ENCODE results near the gene SETBP1.

SETBP1 gene

DNA sequence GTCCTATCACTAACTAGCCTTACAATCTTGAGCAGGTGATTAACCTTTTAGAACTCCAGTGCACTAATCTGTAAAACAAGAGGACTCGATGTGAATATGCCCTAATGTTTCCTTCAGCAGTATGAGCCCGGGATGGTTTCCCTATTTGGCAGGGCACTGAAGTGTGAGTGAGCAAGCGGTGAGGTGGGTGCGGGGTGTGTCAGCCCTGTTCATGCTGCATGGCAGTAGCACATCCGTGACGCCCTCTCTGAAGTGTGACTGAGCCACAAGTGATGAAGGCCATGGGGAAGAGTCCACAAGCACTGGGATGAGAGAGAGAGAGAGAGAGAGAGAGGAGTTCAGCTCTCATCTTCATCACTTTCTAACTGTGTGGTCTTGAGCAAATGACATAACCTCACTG is 168.7 kb downstream of the SETBP1 start:
- no peak for DNase-seq

DNA sequence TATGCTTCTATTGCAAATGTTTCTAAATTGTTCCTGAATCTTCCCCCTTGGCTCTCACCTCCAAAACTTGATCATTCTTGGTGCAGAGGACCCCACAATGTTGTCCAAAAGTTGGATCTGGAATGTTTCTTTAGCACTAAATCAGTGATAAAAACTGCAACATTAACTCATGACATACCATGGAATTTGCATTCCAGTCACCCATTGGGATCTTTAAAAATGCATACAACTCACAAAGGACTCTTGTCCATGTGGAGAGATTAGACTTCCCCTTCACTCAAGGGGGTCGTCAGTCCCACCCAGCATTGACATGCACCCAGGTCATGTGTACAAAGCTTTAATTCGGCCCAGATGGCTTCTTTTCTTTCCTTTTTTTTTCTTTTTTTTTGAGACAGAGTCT is 169.3 kb downstream of the SETBP1 start:
- DNase-seq, result no peak

DNA sequence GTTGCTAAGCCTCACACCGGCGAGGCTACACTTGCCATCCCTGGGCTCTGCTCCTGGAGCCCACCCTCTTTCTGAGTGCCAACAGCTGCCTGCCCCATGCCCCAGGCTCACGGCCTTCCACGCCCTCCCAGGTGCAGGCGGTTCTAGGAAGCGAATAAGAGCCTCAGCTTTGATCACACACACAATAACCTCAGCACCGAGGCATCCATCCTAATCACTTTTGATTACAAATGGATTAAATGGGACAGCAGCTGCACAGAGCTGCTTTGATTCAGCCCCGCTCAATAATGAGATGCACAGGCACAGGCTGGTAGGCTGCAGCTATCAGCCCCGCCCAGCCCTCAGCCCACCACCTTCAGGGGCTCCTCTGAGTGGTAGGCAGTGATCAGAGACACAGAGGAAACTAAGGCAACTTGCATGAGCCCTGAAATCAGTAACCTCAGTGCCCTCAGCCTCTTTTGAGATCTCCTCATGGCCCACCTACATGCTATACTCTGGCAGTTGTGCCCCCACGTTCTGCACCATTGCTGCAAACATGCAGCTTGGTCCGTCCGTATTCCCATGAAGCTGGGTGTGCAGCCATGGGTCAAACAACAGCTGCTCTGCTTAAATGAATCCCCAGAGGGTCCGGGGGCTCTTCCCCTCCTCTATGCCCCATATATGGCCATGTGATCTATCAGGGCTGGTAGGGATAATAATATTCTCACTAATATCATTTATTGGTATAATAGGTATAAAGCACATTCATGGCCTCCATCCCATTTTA is 171.4 kb downstream of the SETBP1 start:
- DNase-seq, result no peak

DNA sequence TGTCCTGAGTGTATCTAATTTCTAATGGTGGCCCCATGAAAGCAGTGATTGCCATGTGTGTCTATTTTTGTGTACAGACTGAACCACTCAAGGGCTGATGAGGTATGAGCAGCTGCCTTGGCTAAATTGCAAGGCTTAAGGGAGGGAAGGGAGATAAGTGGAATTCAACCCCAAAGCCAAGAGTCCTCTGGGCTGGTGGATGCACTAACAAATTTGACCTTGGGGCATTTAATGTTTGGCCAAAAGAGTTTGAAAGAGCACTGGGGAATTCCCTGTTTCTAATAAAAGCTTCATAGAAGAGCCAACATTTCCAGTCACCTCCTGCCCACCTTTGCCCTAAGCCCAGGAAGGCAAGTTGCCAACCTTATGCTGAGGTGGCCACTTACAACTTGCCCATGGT is 172.1 kb downstream of the SETBP1 start:
- no peak for DNase-seq

DNA sequence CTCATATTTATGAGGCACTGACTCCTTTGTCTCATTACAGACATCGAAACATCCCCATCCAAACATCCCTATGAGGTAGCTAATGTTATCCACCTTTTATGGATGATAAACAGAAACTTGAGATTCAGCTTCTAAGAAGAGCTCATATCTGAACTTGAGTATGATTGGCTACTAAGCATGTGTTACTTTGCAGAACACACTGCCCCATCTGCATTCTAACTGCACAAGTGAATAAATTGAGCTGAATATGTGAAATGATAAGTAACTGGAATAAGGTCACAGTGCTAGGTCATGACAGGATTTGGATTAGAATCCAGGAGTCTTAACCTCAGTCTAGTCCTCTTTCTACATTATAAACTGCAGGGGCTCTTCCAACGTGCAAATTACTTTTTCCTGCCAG is 172.7 kb downstream of the SETBP1 start:
- no peak for DNase-seq

DNA sequence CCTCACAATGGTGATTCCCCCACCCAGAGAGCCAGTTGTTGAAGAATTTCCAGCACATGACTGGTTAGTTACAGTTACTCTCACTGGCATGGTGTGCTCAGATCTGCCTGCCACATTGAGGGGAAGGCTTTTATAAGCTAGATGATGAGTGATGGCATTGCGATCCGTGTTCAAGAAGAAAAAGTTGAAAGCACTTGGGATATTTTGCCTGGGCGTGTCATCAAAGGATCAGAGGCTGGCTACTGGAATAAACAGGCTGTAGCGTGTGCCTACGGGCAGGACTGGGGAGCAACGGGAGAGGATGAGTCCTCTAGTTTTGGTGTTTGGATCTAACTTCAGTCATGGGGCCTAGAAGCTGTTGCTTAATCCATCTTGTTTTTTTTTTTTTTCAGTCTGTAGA is 175.0 kb downstream of the SETBP1 start:
- no peak for DNase-seq

DNA sequence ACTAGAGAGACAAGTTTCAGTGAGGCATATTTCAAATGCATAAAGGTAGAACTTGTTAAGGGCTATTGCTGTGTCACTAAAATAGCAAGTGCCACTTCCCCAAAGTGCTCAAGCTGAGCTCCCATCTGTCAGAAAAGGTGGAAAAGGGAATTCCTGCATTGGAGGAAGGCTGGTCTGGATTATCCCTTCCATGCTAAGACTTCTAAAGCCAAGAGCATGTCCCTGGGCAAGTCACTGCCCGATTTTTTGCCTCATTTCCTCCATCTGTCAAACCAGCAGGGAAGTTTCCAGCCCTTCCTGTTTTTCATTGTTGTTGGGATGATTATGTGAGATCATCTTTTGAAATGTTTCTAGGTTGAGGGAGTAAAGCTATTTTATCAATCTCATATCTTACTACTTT is 175.5 kb downstream of the SETBP1 start:
- DNase-seq, result no peak

DNA sequence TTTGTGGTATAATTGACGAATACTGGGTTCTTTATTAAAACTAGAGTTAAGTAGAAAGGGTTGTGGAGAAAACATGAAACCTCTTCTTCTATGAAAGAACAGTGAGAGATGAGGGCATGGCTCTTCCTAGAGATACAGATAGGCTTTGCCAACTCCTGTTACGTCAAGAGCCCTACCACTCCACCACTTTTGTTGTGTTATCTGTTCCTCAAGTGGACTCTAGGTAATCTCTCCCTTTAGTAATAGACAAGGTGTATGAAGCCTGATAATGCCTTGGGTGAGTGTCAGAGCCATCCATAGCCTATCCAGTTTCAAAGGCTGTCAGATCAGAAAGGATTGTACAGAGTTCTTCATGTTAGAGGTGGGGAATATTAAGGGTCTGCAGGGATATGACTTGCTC is 176.4 kb downstream of the SETBP1 start:
- DNase-seq, result no peak

DNA sequence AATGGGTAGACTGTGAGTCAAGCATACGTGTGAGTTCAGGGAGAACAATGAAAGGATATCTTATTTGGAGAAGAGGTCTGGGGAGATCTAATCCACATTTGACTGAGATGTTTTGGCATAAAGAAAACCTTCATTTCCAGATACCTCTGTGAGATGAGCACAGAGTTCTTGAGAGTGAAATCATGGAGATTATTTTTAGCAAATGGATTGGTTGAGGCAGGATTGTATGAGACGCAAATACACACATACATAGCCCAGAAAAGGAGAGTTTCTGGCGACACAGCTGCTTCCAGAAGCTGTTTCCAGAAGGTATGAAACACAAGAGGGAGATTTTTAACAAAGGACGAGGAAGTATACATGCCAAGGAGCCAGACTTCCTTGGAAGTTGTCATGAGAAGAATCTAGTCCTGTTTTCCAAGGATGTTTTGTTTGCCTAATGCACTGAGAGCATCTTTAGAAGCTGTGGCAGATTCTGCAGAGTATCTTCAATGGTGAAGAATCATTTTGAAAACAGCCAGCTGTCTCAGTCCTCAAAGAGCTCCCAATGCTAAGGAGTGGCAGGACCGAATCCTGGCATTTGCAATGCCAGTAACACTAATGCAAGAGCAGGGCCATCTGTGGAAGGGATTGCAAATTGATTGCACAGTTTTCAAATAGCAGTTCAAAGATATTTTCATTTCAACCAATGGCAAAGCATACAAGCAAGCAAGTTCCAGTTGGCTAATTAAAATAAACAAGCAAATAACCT is 177.2 kb downstream of the SETBP1 start:
- no peak for DNase-seq

DNA sequence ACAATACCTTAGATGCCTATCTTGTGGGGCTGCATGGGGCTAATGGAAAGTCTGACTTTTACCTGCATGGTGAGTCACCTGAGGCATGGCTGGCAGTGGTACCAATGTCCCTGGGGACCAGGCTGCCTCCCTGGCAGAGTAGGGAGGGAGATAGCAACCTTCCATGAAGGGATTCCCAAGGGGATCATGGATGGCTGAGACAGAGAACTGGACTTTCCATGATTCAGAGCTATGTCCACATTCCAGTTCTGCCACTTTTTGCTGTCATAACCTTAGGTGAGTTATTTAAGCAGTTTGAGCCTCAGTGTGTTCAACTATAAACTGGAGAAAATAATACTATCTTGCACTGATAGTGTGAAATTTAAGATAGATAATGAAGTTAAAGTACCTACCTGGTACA is 178.6 kb downstream of the SETBP1 start:
- no peak for DNase-seq

DNA sequence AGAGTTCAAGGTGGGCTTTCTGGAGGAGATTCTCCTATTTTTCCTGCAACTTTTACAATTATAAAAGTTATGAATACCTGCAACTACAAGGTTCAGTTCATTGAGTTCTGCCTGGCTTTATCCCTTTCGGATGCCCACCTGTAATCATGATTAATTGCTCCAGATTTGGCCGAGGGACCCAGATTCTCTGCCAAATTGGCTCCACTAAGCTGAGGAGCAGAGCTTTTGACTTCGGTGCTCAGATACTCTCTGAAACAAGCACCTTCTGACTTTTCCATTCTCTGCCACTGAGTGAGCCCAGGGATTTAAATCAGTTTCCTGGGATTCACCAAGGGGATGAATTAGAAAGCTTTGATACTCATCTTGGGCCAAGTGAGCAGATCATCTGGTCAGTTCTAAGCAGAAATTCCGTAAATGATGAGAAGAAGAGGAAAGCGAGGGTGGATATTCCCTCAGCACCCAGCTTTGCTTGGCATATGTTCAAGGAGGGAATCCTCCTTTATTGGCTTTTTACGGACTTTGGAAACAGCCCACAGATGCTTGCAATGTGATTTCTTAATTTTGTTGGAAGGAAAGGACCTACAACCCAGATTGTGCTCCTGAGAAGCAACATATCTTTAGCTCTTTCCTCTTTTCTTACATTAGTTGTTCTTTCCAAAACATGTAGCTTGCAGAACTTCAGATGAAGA is 179.2 kb downstream of the SETBP1 start:
- no peak for DNase-seq

DNA sequence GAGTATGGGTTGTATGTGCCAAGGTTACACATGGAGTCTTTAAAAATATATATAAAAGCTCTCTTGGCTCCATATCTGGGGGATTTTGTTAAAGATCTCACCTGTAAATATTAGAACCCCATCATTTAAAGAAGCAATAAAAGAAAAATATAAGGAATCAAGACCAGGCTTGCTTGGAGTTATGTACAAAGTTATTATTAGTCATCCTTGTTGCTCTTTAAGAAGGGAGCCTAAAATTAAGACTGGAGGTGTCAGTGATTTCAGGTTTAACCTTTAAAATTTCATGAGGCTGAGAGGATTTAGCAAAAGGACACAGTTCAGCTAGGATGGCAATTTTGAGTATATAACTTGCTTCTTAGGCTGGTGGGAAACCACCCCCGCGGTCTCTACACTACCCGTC is 181.4 kb downstream of the SETBP1 start:
- no peak for DNase-seq

DNA sequence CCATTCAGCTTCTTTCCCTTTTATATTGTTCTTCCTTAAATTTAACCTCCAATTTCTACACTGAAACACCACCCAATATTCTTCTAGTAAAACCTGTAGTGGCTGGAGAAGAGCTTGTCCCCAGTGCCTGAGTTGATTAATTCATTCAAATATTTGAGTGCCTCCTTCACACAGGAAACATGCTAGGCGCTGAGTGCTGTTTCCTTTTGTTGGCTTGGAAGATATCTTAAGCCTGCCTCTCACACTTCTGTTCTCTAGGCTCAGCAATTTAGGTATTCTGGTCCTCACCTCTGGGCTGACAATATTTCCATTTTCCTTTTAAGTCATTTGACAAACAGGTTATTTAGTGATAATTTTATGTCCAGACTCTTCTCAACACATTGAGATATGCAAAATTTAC is 185.4 kb downstream of the SETBP1 start:
- no peak for DNase-seq

DNA sequence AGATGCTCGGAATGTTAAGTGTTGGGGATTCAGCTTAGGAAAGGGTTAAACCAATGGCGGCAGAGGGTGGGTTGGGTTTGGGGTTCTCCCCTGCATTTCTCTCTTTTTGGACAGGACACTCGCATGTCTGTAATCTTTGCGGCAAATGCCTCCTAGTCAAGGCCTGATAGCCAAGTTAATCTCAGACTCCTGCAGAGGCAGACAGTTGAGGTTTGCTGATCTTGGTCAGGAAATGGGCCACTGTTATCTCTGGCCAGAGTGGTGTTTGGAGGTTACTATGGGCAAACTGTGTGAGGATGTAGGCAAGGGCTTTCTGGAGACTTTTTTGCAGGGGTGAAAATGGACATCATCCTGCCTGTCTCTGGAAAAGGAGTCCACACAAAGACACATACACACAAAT is 188.8 kb downstream of the SETBP1 start:
- no peak for DNase-seq

DNA sequence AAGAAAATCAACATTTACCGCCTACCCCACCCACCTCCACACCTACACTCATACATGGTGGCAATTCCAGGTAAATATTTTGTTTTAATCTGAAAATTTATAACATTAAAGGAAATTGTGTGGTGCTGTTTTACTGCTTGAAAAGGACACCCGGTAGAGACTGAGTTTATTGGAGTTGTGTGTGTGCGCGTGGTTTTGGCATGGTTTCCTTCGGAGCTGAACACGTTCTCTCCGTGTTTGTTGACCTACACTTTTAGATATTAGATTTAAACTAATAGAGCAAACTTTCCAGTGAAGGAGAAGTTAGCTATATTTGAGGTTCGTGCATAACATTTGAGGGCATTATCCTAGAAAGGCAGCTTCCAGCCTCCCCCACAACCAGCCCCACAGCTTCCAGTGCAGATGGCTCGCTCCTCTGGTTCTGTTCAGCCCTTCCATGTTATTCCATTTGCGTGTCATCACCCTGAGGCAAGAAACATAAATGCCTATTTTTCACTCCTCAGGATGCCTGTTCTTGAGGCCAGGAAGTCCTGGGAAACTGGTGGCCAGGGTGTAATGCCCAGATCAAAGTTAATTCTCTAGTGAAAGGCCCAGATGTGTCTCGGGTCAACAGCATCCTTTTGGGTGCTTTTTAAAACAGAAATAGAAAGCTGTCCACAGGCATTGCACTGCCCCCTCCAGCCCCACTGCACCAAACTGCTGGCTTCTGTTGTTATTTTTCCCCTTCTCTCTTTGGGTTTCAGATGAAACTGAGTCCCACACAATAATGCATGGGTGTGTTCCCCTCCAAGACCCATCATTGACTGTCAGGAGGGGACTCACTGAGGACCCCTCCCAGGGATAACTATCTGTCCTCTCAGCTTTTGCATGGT is 190.2 kb downstream of the SETBP1 start:
- no peak for DNase-seq

DNA sequence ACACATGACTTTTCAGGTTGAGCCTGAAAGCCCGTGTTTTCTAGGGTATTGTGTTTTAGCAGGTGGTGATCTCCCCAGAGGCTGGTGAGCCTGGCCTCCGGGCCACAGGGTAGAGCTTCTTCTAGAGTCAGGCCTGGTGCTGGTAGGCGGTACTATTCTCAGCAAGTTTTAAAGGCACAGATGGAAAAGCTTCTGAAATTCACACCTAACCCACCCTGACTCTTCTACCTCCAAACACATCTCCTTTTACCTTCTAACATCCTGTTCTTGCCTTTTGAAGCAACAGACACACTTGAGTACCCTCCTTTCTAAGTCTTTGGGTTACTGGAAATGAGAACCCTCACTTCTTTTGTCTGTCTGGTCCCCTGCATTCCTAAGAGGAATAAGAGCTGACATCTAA is 191.1 kb downstream of the SETBP1 start:
- no peak for DNase-seq

DNA sequence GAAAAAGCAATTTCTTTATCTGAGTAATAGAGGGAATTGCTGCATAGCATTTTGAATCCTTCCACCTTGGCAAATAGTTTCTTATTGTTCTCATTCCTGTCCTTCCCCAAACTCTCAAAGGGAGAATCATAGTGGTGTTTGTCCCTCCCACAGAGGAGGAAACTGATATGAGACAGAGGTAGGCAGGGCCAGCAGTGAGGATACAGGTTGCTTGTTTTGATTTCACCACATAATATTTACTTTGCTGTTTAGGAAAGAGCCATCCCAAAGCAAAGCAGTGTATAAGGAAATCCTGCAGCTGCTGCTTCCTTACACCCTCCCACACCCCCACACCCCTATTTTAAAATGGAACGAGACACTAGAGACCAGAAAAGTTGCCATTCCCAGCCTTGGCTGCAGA is 195.3 kb downstream of the SETBP1 start:
- DNase-seq, result no peak

DNA sequence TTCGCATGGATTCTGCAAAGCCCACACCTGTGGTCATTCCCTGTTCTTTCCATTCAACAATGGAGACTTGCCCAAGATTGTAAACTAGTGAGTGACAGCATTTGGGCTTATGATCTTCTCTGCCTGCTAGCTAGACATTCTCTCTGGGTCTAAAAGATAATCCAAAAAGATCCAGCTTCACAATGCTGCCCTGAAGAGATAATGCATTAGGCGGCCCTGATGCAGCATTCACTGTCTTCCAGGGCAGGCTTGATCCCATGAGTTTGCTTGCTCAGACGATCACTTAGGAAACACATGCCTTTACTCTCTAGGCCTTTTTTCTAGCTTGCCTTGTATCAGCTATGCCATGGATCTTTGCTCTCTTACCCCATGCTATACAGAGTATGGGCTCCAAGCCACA is 196.1 kb downstream of the SETBP1 start:
- no peak for DNase-seq

DNA sequence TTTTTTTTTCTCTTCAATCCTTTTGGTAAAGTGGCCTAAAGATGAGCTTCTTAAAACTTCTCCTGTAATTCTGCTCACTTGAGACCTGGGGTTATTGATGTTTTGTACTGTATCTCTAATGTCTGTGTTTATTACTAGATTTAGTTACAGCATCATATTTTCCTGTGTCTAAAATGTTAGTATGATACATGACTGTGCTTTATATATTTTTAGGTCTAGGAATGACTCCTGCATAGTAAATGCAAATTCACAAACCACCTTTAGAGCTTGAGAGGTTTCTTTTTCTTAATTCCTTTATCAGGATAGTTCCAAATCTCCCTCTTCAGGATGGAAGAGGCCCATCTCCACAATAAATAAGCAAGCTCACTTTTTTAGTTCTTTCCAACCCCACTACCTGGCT is 197.6 kb downstream of the SETBP1 start:
- no peak for DNase-seq

DNA sequence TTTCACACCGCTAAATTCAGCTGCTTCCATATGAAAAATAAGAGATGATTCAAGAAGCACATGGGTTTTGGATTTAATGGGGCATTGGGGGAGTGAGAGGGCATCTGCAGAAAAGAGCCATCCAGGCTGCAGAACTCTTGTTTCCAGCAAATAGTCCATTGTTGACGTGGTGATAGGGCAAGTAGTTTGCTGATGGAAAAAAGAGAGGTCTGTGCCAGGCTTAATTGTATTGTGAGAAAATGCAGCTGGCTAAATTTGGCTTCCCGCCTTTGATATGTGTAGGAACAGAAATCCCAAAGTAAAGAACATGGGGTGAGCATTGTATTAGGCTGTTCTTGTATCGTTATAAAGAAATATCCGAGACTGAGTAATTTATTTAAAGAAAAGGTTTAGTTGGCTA is 199.5 kb downstream of the SETBP1 start:
- no peak for DNase-seq

DNA sequence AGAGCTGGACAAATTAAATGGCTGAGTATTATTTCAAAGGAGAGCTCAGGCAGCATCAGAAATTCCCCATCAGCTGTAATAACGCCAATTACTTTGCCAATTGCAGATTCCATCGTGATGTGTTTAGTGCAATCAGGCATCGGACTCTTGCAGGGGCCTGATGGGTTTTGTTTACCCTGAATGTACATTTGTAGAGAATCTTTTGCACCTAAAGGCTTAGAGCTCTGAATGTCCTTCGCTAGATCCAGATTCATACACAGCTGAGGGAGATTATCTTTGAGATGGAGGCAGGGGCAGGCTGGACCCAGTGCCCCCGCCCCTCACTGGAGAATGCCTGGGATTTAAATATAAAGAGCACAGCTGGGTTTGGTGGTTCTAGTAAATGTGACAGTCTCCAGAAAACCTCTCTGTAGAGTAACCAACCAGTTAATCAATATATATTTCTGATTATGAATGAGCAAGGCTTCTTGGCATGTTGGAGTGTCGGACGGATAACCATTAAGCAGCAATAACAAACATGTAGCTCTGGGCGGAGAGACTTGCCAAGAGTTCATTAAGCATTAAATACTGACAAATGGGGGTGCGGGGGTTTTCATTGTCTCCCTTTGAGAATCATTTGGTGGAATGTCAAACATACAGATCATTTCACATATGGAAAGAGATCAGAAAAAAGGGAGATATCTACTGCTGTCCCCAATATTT is 200.9 kb downstream of the SETBP1 start:
- no peak for DNase-seq

DNA sequence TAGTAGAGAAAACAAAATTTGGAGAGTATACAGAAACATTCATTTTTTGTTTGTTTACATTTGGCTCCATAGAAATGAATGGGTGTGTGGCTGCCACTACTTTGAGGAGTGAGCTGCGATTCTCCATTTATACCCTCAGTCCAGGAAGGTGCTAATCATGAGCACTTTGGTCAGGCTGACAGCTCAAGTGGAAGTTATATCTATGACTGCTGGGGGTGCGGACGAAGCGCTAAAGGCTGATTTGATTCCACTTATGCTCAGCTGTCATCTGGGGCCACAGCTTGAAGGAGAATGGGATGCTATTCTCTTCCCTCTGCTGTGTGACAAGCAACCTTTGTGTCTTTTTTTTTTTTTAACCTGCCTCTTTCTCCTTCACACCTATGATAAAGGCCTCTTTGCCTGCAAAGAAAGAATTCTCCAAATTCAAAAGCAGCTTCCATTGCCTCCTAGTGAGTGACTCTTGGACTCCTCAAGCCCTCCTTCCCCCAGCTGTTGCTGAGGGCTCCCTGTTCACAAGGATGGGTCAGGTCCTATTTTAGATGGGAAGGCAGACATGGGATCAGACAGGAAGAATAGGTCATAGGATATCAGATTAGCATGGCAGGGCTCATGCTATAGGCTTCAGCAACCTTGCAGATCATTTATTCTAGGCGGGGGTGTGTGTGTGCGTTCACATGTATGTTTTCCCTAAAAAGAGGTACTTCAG is 201.6 kb downstream of the SETBP1 start:
- DNase-seq, result no peak

All from activated CD8-positive, alpha-beta memory T cell treated with anti-CD3 and anti-CD28 coated beads, Interleukin-2, amount 50 U/mL, for 48 hours (primary cell).